ENCODE results near the gene VAPA.

Gene VAPA

GRCh38 chr18:9941103-9941502 lies 27.3 kb downstream of the VAPA start:
- no peak for DNase-seq (ENCODE audit: low spot score)

DNA sequence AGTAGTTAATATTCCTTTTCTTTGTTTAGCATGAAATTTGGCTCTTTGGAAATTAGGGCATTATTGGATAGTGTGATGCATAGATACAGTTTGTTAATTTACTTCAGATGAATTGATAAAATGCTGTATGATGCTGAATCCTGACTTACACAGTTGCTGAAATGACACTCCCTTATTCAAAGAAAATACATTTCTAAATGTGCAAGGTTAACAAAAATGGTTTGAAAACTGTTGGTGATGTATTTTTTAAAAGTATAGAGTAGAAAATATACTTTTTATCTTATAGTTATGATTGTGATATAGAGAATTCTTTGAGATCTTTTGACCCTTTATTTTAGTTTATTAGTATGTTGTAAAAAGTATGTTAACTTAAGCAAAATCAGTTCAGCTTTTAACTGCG lies 27.8 kb downstream of the VAPA start:
- no peak for DNase-seq (ENCODE audit: low spot score)

DNA sequence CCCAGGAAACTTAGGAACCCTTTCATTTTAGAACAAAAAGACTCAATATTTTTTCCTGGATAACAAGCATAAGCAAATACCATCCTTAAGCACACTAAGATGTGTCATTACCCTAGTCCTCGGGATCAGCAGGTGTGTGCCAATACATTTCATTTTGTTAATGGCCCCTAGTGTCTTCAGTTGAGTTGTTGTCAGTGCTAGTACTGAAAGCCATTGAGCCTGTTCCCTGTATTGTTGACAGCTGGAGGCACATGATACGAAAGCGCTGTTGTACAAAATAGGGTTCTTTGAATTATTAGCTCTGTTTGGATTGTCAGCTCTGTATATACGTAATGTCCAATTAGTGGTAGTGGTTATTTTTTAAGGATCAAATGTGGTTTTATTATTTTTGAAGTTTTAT lies 29.5 kb downstream of the VAPA start:
- DNase-seq (ENCODE audit: low spot score), result peak; percentile 49

DNA sequence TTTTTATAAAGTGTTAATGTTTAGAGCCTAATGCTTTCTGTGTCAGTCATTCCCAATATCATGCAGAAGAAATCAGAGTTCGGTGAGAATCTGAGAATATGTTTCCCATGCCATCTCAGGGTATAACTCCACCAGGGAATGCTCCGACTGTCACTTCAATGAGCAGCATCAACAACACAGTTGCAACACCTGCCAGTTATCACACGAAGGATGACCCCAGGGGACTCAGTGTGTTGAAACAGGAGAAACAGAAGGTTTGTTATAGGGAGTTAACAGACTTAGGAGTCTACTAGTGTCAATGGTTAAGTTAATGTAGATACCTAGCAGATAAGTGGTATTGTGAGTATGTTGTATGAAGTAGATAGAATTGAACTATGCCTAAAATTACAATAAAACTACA lies 31.0 kb downstream of the VAPA start:
- no peak for DNase-seq (ENCODE audit: low spot score)

GRCh38 chr18:9946831-9947230 lies 33.0 kb downstream of the VAPA start:
- no peak for DNase-seq (ENCODE audit: low spot score)

DNA sequence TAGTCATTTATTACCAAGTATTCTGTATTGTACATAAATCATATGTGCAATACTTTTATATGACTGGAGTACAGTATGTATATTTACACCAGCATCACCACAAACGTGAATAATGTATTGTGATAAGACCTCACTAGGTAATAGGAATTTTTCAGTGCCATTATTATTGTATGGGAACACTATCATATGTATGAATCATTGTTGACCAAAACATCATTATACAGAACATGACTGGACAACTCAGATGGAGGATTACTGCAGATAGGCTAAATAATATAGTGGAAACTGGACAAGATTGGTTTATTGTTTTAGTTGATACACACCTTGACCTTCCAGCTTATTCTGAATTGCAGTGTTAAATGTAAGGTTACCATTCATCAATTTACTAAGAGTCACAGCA lies 33.4 kb downstream of the VAPA start:
- no peak for DNase-seq (ENCODE audit: low spot score)

- no peak for DNase-seq (ENCODE audit: low spot score)
Measured at GRCh38 chr18:9949315-9949714, 35.5 kb downstream of the VAPA start.

DNA sequence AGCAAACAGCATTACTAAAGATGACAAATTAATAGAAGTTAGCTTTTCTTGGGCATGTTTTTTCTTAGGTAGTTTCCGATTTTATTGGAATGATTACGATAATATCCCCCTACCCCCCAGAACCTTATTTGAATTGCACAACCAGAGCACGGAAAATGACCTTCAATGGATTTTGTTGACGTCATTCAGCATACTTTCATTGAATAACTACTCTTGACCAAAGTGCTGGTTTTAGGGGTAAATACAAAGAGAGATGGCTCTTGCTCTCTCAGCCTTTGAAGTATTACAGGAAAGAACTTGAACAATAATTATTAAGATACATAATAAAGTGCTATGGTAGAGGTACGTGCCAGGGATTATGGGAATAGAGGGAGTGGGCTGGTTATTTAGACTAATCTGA lies 36.0 kb downstream of the VAPA start:
- DNase-seq (ENCODE audit: low spot score), result no peak

- DNase-seq (ENCODE audit: low spot score), result no peak
Measured at GRCh38 chr18:9950289-9951016, 36.6 kb downstream of the VAPA start.

DNA sequence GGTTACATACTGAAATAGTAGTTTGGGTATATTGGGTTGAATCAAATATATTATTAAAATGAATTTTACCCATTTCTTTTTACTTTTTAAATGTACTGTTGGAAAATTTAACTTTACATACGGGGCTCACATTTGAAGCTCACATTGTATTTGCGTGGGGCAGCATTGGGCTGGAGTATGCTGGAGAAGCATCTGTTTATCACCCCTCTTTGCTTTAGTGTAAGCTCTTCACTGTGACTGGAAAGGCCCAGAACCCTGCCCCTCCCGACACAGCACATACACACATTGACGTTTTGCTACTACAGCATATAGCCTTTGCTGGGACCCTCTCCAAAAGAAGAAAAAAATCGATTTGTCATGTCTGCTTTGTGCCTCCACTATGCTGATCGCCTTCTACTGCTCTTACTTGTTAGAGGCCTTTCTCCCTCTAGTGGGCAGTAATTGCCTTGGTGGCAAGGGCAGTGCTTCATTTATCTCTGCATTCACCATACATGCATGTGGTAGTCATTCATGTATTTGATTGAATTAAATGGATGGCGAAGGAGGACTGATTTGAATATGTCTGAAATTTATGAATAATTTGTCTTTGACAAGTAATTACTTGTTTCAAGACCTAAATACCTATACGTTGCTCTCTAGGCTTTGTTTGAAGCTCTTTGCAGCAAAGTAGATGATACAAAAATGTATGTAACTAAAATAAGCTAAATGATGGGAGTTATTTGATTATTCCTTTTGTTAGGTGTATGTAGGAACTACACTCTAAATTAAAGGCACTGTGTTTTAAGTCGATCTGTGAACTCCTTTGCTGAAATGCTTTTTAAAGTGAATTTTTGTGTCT lies 37.4 kb downstream of the VAPA start:
- peak; percentile 27 for DNase-seq (ENCODE audit: low spot score)

DNA sequence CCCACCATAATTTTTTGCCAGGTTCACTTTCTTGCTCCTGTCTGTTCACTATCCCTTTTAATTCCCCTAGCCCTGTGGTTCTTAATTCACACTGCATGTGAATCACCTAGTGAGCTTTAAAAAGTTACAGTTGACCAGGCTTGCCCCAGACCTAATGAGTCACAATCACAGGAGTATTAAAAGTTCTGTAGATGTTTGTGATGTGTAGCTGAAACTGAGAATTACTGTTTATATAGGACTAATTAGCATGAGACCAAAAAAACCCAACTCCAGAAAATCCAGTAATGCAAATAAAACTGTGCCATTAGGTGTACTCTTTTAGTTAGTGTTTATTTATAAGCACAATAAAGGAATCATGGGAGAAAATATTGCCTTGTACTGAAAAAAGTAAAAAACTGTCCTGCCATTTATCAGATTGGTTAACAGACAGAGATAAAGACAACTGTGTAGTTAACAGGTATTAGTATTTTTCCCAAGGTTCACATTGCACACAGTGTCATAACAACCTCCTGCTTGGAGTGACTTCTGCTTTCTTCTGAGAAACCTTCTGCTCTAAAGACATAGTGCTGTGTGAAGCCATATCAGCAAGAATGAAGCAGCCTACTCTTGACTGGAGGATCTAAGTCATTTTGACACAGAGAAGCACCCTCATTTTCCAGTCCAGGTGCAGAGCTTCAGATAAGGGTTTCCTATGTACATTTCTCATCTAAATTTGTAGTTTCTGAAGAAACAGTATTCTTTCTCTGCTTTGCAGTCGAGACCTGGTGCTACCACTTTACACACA lies 39.0 kb downstream of the VAPA start:
- DNase-seq (ENCODE audit: low spot score), result no peak

GRCh38 chr18:9958861-9959399 lies 45.1 kb downstream of the VAPA start:
- DNase-seq (ENCODE audit: low spot score), result no peak

DNA sequence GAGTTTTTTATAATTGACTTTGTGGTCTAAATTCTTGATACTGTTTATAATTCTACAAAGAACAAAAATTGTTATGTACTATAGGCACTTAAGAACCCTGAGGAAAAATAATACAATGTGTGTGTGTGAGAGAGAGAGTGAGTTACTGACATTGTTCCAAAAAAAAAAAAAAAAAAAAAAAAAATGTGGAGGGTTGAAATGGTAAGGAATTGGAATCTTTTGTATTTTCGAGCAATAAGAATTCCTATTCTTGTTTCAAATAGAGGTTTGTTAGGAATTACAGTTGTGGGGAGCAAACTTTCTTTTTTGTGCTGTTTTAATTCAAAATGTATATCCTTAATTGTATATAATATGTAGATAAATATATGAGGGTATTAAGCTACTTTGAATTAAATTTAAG lies 45.7 kb downstream of the VAPA start:
- no peak for DNase-seq (ENCODE audit: low spot score)

GRCh38 chr18:9960258-9960904 lies 46.6 kb downstream of the VAPA start:
- no peak for DNase-seq (ENCODE audit: low spot score)

DNA sequence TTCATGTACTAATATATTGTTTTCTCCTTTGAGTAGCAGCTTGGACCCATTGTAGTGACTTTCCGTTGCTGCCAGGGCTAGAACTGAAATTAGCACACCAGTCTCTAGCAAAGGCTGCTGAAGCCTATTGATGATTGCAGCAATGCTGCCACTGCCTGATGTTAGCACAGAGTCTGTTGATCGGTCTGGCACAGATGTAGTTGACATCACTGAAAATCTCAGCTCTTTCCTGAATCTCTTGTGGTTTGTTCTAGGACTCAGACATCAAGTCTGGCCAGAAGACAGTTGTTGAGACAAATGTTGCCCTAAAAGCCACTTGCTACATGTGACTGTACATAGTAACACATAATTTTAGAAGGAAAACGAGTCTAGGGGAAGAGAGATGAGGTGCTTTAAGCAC lies 47.2 kb downstream of the VAPA start:
- DNase-seq (ENCODE audit: low spot score), result peak; percentile 28

DNA sequence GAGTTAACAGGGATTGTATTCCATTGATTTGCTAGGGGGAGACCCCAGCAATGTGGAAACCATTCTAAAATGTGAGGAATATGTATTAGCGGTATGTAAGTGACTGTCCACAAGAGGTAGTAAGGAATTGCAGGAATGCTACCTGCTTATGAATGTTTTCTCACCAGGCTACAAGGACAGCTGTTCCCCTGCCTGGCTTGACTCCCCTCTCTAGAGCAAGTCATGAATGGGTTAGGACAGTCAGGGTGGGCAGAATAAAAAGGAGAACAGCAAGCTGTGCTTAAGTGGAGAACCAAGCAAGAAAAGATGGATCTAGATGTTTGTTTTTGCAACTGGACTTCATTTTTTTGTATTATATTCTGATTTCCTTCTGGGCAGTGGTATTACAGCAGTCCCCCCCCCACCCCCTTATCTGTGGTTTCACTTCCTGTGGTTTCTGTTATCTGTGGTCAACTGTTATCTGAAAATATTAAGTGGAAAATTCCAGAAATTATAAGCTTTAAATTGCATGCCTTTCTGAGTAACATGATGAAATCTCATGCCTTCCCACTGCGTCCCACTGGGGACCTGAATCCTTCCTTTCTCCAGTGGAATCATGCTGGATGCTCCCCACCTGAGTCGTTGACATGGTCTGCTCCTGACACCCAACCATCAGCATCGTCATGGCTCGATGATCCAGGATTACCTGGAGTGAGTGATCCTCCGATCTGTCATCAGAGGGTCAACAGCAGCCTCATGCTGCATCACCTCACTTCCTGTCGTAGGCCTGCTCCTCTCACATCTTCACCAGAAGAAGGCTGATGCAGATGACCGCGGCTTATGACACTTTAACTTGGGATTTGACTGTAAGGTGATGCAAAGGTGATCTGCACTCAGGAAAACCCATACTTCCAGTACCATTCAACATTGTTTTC lies 52.2 kb downstream of the VAPA start:
- DNase-seq (ENCODE audit: low spot score), result no peak

DNA sequence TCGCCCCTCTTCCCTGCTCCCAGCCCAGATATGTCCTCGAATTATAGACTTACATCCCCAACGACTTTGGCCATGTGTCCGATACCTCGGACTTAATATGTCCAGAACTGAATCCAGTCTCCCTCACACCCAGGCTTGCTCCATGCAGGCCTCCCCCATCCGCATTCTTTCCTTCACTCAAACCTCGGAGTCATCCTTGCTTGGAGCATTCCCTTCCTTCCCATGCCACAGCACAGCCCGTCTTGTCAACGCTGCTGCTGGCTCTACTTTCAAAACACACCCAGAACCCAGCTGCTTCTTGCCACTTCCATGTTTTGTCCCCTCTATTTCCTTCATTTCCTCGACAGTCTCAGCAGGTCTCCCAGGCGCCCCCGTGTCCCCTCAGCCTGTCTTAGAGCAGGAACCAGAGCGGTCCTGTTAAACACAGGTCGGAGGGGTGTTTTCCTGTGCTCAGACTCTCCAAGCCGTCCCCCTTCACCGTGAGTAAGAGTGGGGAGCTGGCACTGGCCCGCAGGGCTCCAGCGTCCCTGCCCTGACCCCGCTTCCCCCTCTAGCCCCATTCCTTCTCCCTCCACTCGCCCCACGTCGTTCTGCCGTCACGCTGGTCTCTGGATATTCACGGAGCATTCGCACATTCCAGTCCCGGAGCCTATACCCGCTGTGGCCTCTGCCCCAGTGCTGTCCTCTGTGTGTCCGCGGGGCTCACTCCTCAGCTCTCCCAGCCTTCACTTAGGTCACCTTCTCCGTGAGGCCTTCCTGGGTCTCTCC lies 54.4 kb downstream of the VAPA start:
- no peak for DNase-seq (ENCODE audit: low spot score)

- no peak for DNase-seq (ENCODE audit: low spot score)
Measured at GRCh38 chr18:9969247-9969646, 55.4 kb downstream of the VAPA start.

GRCh38 chr18:9971313-9971920 lies 57.6 kb downstream of the VAPA start:
- DNase-seq (ENCODE audit: low spot score), result peak; percentile 86

GRCh38 chr18:9973470-9973869 lies 59.7 kb downstream of the VAPA start:
- no peak for DNase-seq (ENCODE audit: low spot score)
